ENCODE data around the gene NTSR2.

The NTSR2 gene, protein sequence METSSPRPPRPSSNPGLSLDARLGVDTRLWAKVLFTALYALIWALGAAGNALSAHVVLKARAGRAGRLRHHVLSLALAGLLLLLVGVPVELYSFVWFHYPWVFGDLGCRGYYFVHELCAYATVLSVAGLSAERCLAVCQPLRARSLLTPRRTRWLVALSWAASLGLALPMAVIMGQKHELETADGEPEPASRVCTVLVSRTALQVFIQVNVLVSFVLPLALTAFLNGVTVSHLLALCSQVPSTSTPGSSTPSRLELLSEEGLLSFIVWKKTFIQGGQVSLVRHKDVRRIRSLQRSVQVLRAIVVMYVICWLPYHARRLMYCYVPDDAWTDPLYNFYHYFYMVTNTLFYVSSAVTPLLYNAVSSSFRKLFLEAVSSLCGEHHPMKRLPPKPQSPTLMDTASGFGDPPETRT
- 0 to 0.06 (median 0) reads per million in 9 experiments for total RNA-seq

DNA sequence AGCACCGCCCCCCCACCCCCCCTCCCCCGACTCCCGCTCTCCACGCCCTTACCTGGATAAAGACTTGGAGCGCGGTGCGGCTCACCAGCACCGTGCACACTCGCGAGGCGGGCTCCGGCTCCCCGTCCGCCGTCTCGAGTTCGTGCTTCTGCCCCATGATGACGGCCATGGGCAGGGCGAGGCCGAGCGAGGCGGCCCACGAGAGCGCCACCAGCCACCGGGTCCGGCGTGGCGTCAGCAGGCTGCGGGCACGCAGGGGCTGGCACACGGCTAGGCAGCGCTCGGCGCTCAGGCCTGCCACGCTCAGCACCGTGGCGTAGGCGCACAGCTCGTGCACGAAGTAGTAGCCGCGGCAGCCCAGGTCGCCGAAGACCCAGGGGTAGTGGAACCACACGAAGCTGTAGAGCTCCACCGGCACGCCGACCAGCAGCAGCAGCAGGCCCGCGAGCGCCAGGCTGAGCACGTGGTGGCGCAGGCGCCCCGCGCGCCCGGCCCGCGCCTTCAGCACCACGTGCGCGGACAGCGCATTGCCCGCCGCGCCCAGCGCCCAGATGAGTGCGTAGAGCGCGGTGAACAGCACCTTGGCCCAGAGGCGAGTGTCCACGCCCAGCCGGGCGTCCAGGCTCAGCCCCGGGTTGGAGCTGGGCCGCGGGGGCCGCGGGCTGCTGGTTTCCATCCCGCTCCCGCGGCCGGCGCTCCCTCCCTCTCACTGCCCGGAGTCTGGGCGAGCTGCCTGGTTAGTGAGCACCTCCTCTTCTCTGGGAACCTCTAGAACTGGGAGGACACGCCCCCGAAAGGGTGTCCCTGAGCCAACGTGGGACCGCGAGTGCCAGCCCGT is at the start of gene NTSR2:
Gene NTSR2, minus strand, starts transcription at position 742 of the 838 bp plus-strand sequence. Its CDS starts 66 bp downstream, at position 676.
- H3K27ac Mint-ChIP-seq = no peak within 1 kb of the TSS
- no peaks in the 10 kb centered on the region for H3K36me3 Mint-ChIP-seq (ENCODE audit: insufficient read depth)
- peaks cover 0 to 1% of the 10 kb centered on the region in 2 donors for H3K9me3 Mint-ChIP-seq
- peaks cover 0 to 2% of the 10 kb centered on the region in 2 donors for H3K4me1 Mint-ChIP-seq (ENCODE audit: low read depth in 2 of 2)
- ATAC-seq (replicated peaks) (peak; percentile 36), DNase-seq (no peak)
- no peak within 1 kb of the TSS for H3K4me3 Mint-ChIP-seq
- H3K27me3 Mint-ChIP-seq = peaks cover 32 to 53% of the 10 kb centered on the region in 2 donors

DNA sequence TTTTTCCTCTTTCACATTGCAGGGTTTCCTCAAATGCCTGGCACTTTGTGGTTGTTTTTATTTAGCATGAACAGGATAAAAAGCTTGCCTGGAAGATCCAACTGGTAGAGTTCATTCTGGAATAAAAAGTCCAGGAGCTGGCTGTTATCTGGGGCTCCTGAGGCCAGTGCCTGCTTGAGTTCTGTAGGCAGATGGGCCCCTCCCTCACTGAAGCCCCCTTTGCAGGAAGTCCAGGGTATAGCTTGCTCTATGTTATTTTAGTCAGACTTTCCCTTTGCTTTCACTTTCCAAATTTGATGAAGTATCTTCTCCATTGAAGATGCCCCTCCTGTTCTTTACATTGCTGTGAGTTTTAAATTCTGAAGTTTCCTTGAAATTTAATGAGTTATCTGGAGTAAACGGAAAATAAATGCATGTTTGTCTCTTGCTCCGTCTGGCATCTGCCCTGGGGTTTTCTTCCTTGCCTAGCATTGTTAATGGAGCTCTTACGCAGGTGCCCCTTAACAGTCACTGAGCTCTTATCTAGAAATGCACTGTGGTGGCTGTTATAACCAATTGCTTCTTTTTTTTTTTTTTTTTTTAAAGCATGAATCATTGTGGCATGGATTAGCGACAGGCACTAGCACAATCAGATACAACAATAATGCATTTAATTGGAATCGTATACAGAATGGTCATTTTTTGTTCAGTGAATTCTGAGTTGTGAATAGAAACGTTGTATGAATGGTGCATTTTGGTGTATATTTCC is 49.4 kb upstream of the NTSR2 start:
- peaks cover 57 to 78% of the 10 kb centered on the region in 2 donors for H3K27me3 Mint-ChIP-seq
- no peak for DNase-seq
- peaks cover 0 to 4% of the 10 kb centered on the region in 2 donors for H3K4me1 Mint-ChIP-seq (ENCODE audit: low read depth in 2 of 2)
- no peak overlapping the region for H3K27ac Mint-ChIP-seq
- ATAC-seq (replicated peaks) = peak; percentile 21
- peak overlapping the region in 1 of 2 donors; percentile 18 for H3K4me3 Mint-ChIP-seq
- no peaks in the 10 kb centered on the region for H3K9me3 Mint-ChIP-seq
- no peaks in the 10 kb centered on the region for H3K36me3 Mint-ChIP-seq (ENCODE audit: insufficient read depth)

DNA sequence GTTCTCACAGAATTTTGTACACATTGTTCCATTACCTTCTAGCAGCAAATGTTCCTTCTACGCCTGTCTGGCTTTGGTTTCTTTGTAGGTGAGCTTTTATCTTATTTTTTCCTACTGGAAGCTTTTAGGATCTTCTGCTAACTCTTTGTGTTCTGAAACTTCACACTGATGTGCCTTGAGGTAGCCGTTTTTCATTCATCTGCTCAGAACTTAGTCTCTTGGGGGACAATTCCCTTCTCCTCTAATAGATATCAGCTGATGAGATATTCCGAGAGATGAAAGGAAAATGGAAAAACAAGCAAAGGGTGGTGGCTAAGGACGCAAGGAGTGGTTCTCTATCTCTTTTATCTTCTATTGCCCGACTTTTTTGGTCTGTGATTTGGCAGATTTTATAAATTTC is 48.6 kb upstream of the NTSR2 start:
- peaks cover 0 to 4% of the 10 kb centered on the region in 2 donors for H3K4me1 Mint-ChIP-seq (ENCODE audit: low read depth in 2 of 2)
- H3K27me3 Mint-ChIP-seq = peaks cover 53 to 72% of the 10 kb centered on the region in 2 donors
- H3K4me3 Mint-ChIP-seq = no peak overlapping the region
- H3K36me3 Mint-ChIP-seq (ENCODE audit: insufficient read depth) = no peaks in the 10 kb centered on the region
- no peak overlapping the region for H3K27ac Mint-ChIP-seq
- no peak for DNase-seq
- no peak for ATAC-seq (replicated peaks)
- H3K9me3 Mint-ChIP-seq = no peaks in the 10 kb centered on the region

DNA sequence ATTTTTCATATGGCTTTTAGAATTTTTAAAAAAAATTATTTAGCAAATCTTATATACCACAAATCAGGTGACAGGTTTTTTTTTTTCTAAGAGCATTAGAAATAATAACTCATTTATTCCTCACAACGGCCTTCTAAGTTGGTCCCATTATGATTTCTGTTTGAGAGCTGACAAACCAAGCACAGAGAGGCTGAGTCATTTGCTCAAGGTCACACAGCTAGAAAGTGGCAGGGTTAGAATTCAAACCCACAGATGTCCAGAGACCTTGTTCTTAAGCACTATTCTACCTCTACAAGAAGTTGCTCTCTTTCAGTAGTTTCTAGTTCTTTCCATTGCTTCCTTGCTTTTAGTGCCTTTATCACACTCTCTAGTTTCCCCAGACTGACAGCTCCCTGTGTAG is 47.6 kb upstream of the NTSR2 start:
- H3K4me1 Mint-ChIP-seq (ENCODE audit: low read depth in 2 of 2) = peaks cover 0 to 4% of the 10 kb centered on the region in 2 donors
- no peaks in the 10 kb centered on the region for H3K9me3 Mint-ChIP-seq
- H3K4me3 Mint-ChIP-seq = no peak overlapping the region
- H3K36me3 Mint-ChIP-seq (ENCODE audit: insufficient read depth) = no peaks in the 10 kb centered on the region
- ATAC-seq (replicated peaks) (no peak), DNase-seq (no peak)
- H3K27ac Mint-ChIP-seq = no peak overlapping the region
- H3K27me3 Mint-ChIP-seq = peaks cover 46 to 68% of the 10 kb centered on the region in 2 donors

DNA sequence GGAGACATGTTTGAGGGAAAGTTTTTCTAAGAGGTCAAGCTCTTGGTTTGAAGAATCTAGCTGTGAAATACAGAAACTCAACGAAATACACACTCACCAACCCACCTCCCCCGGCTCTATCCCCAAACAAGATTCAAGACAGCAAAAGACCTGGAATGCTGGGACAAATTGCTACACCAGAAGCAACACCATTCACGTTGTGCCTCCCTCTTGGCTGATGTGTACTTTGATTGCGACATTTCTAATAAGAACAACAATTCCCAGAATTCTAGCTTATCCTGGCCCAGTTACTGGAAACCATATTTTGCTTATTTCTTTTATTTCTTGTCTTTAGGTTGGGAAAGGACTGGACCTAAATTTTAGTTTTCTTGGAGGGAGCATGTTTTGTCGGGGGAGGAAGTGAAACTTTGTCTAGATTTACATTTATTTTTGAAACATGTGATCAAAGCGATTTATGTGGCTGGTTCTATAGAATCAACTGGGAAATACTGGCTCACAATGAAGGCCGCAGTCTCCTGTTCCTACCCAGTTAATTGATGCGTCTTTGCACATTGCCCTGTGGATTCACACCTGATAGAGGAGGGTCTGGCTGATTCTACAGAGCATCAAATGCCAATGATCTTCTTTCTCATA is 46.8 kb upstream of the NTSR2 start:
- H3K4me1 Mint-ChIP-seq (ENCODE audit: low read depth in 2 of 2) = peaks cover 0 to 4% of the 10 kb centered on the region in 2 donors
- H3K27ac Mint-ChIP-seq = no peak overlapping the region
- DNase-seq (no peak), ATAC-seq (replicated peaks) (no peak)
- H3K4me3 Mint-ChIP-seq = no peak overlapping the region
- H3K27me3 Mint-ChIP-seq = peaks cover 45 to 62% of the 10 kb centered on the region in 2 donors
- no peaks in the 10 kb centered on the region for H3K36me3 Mint-ChIP-seq (ENCODE audit: insufficient read depth)
- no peaks in the 10 kb centered on the region for H3K9me3 Mint-ChIP-seq

DNA sequence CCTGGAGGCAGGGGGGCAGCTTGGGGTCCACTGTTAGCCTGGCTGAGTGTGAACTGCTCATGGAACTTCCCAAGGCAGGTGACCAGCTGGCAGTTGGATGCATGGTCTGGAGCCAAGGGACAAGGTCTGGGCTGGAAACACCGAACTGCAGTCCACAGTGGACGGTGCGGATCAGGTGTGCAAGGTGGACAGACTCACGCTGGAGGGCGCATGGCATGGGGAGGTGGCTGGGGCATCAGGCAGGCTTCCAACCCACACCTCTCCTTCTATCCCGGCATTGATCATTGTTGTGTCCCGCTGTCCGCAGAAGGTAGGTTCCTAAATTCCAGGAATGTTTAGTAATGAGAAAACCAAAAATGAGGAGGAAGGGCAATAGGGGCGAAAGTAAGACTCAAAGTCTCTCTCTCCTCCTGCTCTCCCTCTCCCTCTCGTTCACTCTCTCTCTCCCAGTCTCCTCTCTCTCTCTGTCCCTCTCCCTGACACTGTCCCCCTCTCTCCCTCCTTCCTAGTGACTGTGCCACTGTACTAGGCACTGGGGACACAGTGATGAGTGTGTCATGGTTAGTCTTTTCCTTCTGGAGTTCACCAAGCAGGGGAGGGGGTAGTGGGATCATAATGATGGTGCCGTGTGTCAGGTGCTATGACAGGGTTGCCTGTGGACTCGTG is 46.1 kb upstream of the NTSR2 start:
- DNase-seq = no peak
- Mint-ChIP-seq H3K27me3 (peaks cover 45 to 62% of the 10 kb centered on the region in 2 donors), H3K27ac (no peak overlapping the region), H3K36me3 (ENCODE audit: insufficient read depth) (no peaks in the 10 kb centered on the region), H3K4me3 (no peak overlapping the region), H3K4me1 (ENCODE audit: low read depth in 2 of 2) (peaks cover 0 to 4% of the 10 kb centered on the region in 2 donors), H3K9me3 (no peaks in the 10 kb centered on the region)
- no peak for ATAC-seq (replicated peaks)

DNA sequence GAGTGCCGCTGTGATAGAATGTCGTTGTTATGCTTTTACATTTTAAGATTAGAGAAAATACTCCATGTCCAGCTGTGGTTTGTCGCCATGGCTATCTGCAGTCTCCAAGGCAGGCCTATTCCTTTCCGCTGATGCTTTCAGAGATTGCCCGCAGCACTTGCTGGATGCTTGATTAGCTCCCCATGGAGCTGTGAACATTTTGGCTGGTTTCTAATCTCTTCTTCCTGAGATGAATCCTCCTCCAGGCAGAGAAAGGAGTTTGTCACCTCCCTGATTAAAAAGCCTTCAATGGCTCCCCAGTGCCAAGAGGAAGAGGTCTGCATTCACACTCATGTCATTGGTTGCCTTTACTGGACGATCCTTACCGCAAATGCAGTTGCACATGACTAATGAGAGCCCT is 43.8 kb upstream of the NTSR2 start:
- Mint-ChIP-seq H3K4me3 (no peak overlapping the region), H3K9me3 (no peaks in the 10 kb centered on the region), H3K27ac (no peak overlapping the region), H3K27me3 (peaks cover 25 to 42% of the 10 kb centered on the region in 2 donors), H3K4me1 (ENCODE audit: low read depth in 2 of 2) (no peaks in the 10 kb centered on the region), H3K36me3 (ENCODE audit: insufficient read depth) (no peaks in the 10 kb centered on the region)
- DNase-seq = no peak
- no peak for ATAC-seq (replicated peaks)

DNA sequence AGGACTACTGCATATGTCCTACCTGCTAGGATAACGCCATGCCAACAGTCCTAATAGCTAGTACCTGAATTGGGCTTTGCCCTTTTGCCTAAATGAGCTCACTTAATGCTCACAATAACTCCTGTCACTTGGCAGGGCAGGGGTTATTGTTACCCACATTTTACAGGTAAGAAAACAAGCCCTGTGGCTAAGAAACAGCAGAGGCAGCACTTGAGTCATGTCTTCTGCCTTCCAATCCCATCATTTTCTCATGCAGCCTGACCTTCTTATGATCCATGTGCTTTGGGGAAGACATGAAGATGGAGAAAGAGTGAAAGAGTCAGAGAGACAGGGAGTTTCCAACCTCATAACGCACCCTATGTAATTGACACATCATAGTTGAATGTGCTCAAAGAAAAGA is 42.9 kb upstream of the NTSR2 start:
- H3K9me3 Mint-ChIP-seq = no peaks in the 10 kb centered on the region
- H3K27me3 Mint-ChIP-seq = peaks cover 25 to 36% of the 10 kb centered on the region in 2 donors
- no peak overlapping the region for H3K27ac Mint-ChIP-seq
- H3K36me3 Mint-ChIP-seq (ENCODE audit: insufficient read depth) = no peaks in the 10 kb centered on the region
- no peak for ATAC-seq (replicated peaks)
- no peaks in the 10 kb centered on the region for H3K4me1 Mint-ChIP-seq (ENCODE audit: low read depth in 2 of 2)
- no peak for DNase-seq
- H3K4me3 Mint-ChIP-seq = no peak overlapping the region

DNA sequence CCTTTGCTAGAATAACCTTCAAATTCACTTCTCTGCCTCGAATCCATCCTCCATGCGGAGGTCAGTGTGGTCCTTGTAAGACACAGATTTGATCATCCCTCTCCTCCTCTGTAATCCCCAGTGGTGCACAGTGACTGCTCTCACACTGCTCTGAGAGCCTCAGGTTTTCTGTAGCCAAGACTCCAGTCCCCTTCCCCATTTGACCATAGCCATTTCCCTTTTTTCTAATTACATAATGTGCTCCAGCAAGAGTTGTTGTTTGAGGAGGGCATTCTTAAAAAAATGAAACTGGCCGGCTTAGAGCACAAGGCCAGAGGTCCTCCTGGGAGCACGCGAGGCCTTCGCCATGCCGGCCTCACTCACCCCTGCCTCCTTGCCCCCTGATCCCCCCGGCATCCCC is 41.8 kb upstream of the NTSR2 start:
- no peaks in the 10 kb centered on the region for H3K4me1 Mint-ChIP-seq (ENCODE audit: low read depth in 2 of 2)
- H3K9me3 Mint-ChIP-seq = no peaks in the 10 kb centered on the region
- no peak overlapping the region for H3K27ac Mint-ChIP-seq
- no peak overlapping the region for H3K4me3 Mint-ChIP-seq
- peaks cover 19 to 32% of the 10 kb centered on the region in 2 donors for H3K27me3 Mint-ChIP-seq
- H3K36me3 Mint-ChIP-seq (ENCODE audit: insufficient read depth) = no peaks in the 10 kb centered on the region
- DNase-seq (no peak), ATAC-seq (replicated peaks) (no peak)

DNA sequence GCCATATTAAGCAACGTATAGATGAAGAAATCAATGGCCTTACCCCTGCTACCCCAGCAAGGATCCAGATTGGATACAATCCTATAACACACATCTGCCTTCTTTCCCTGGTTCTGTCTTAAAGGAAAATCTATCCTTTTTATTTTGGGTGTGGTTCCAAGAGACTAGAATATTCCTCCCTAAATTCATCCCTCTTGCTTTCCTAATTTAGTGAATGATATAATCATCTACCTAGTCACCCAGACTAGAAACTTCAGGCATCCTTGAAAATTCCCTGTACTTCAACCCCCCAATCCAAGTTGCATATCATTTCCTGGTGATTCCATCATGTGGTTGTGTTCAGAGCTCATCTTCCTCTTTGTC is 41.3 kb upstream of the NTSR2 start:
- H3K36me3 Mint-ChIP-seq (ENCODE audit: insufficient read depth) = no peaks in the 10 kb centered on the region
- no peaks in the 10 kb centered on the region for H3K4me1 Mint-ChIP-seq (ENCODE audit: low read depth in 2 of 2)
- no peak overlapping the region for H3K4me3 Mint-ChIP-seq
- no peaks in the 10 kb centered on the region for H3K9me3 Mint-ChIP-seq
- H3K27me3 Mint-ChIP-seq = peaks cover 16 to 28% of the 10 kb centered on the region in 2 donors
- DNase-seq (no peak), ATAC-seq (replicated peaks) (no peak)
- H3K27ac Mint-ChIP-seq = no peak overlapping the region

DNA sequence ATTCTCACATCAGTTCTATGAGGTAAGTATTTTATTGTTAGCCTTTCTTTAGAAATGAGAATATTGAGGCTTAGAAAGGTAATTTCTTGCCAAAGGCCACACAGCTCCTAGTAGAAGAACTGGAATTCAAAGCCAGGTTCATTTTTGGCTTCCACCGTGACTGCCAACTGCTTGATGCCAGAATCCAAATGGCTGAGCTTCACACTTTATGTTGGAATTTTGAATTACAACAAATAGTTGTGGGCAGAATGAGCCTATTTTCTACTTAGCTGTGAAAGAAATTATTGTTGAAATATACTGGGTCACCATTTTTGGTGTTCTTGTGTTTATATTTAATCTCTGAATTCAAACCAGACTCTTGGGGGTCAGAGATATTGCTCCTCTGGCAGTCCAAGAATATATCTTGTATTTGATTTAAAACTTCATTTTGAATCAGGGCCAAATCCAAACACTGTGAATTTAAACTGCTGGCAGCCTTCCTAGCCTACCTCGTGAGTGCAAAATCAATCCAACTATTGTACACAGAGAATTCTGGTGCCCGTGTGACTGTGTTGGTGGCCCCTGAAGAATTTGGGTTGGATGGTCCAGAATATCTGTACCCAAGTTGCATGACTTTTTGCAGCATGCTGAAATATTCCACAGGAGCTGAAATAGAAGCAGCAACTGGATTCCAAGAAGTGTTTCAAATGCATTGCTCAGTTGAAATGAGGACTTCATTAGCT is 40.8 kb upstream of the NTSR2 start:
- Mint-ChIP-seq H3K36me3 (ENCODE audit: insufficient read depth) (no peaks in the 10 kb centered on the region), H3K9me3 (no peaks in the 10 kb centered on the region), H3K27me3 (peaks cover 15 to 23% of the 10 kb centered on the region in 2 donors), H3K27ac (no peak overlapping the region), H3K4me1 (ENCODE audit: low read depth in 2 of 2) (no peaks in the 10 kb centered on the region), H3K4me3 (no peak overlapping the region)
- ATAC-seq (replicated peaks) (no peak), DNase-seq (no peak)

DNA sequence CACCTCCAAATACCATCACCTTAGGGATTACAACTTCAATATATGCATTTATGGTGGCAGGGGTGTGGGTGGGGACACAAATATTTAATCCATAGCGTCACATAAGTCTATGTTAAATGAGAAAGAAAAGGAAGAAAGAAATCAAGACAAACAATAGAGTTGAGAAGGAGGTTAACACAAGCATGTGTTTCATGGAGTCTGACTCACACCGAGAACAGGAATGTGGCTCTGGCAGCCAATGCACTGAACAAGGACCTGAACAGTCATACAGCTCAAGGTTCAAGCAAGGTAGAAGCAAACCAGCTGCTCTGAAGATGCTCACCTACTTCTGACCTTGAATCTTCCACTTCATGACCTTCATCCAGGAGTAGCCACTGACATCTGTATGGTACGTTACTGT is 40.2 kb upstream of the NTSR2 start:
- ATAC-seq (replicated peaks) (no peak), DNase-seq (no peak)
- no peak overlapping the region for H3K4me3 Mint-ChIP-seq
- peaks cover 9 to 17% of the 10 kb centered on the region in 2 donors for H3K27me3 Mint-ChIP-seq
- no peak overlapping the region for H3K27ac Mint-ChIP-seq
- H3K9me3 Mint-ChIP-seq = no peaks in the 10 kb centered on the region
- no peaks in the 10 kb centered on the region for H3K4me1 Mint-ChIP-seq (ENCODE audit: low read depth in 2 of 2)
- no peaks in the 10 kb centered on the region for H3K36me3 Mint-ChIP-seq (ENCODE audit: insufficient read depth)
